GM03348 (cell line): ENCODE data around the gene GAGE13.
"Not testable (repeated sequence)": the region's sequence is repeated elsewhere in the genome, so short reads cannot be mapped to it uniquely, and the experiment has no call there.

Experiments
- DNase-seq: peaks from one replicate; pipeline ENCODE4 v3.0.0; 2012; ENCODE audit warnings: low spot score

GAGE13 gene

DNA sequence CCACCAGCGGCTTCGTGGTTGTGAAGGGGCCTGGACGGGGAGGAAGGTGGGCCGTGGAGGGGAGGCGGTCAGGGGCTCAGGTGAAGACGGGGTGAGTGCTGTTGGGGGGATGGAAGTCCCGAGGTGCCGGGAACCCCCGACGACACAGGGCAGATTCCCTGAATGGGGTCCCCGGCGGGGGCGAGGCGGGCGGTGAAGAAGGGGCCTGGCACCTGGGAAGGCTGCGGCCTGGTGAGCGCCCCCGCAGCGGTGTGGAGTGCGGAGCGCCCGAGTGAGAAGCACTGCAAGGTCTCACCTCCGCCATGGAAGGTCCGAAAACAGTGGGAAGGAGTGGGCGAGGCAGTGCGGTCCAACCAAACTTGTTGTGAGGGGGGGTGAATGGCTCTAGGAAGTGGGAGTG is 459 bp downstream of the GAGE13 start:
- not testable (repeated sequence) for DNase-seq

DNA sequence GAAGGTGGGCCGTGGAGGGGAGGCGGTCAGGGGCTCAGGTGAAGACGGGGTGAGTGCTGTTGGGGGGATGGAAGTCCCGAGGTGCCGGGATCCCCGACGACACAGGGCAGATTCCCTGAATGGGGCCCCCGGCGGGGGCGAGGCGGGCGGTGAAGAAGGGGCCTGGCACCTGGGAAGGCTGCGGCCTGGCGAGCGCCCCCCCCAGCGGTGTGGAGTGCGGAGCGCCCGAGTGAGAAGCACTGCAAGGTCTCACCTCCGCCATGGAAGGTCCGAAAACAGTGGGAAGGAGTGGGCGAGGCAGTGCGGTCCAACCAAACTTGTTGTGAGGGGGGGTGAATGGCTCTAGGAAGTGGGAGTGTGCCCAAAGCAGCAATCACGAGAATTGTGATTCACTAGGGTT is 10.1 kb downstream of the GAGE13 start:
- DNase-seq, result not testable (repeated sequence)

DNA sequence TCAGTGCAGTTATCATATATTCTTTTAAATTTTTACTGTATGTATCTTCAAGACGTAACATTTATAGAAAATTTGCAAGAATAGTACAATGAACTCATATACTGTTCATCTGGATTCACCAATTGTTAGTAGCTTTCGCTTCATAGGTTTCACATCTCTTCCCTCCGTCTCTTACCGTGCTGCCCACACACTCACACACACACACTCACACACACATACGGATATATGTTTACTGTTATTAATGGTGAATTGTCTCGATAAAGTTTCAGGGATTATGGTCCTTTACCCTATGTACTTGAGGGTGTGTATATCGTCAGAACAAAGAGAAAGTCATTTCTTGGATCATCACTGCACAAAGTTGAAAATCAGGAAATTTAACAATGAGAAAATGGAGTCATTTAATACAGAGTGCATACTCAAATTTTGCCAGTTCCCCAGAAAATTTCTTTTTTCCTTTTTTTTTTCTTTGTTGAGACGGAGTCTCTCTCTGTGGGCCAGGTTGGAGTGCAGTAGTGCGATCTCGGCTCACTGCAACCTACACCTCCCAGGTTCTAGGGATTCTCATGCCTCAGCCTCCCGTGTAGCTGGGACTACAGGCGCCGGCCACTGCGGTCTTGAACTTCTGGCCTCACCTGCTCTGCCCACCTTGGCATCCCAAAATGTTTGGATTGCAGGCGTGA is 13.3 kb downstream of the GAGE13 start:
- not testable (repeated sequence) for DNase-seq

DNA sequence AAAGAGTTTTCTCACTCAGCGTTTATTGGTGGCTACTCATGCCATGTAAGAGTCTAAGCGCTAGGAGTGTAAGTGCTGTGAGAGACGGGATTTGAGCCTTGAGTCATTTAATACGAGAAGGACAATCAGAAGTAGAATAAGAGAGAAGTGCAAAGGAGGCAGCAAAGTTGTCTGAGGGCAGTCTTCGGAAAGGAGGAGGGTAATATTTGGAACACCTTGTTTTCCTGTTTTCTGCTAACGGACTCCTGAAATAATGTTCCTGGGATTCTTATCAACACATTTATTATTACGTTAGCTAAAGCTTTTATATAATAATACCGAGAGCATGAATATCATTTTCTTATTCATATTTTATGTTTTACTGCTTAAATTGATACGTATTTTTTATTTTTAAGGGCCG is 14.0 kb downstream of the GAGE13 start:
- not testable (repeated sequence) for DNase-seq

DNA sequence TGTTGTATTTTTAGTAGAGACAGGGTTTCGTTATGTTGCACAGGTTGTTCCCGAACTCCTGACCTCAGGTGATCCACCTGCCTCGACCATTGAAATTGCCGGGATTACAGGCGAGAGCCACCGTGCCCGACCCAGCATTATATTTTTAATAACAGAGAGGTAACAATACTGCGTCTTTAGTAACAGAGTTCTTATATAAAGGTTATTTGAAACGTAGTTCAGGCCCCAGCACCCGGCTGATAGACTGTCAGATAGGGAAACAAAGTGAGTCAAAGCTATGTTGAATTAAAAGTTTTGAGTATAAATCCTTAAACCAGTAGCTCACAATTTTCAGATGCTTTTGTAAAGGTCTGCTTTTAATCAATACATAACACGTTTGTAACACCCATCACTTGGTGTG is 14.8 kb downstream of the GAGE13 start:
- not testable (repeated sequence) for DNase-seq
